HL-60 (cell line): ENCODE data around the gene MYH9.

Experiments
- DNase-seq, 2 experiments: peaks; one replicate each; pipeline ENCODE4 v3.0.0-alpha.2; 2010 to 2020; ENCODE audit warnings: low read depth in 1 of 2, low spot score in 1 of 2
- H3K27ac ChIP-seq: fragments of 250-450 bp; sonication (Bioruptor Pico); replicated peaks from 2 replicates; pipeline ENCODE4 v1.5.1; 2020; ENCODE audit warnings: mild to moderate bottlenecking, moderate library complexity
- H3K27me3 ChIP-seq: fragments of 250-450 bp; sonication (Bioruptor Pico); 2 replicates; pipeline ENCODE4 v1.5.1; 2021; ENCODE audit warnings: mild to moderate bottlenecking, moderate library complexity; ENCODE audit not compliant: insufficient read depth, poor library complexity, severe bottlenecking
- H3K4me3 ChIP-seq: replicated peaks from 2 replicates; pipeline ENCODE4 v1.5.1; 2011; ENCODE audit warnings: mild to moderate bottlenecking, control low read depth, low read length; ENCODE audit not compliant: insufficient read depth
- CTCF ChIP-seq: IDR thresholded peaks from one replicate; pipeline ENCODE4 v1.5.1; 2011; ENCODE audit warnings: low read length, control low read depth, inconsistent platforms; ENCODE audit not compliant: insufficient read depth
- GABPA ChIP-seq: IDR thresholded peaks from 2 replicates; pipeline ENCODE4 v1.6.1; 2012; ENCODE audit warnings: low read depth
- POLR2AphosphoS5 ChIP-seq: IDR thresholded peaks from 2 replicates; pipeline ENCODE4 v1.6.1; 2012; ENCODE audit warnings: low read depth
- REST ChIP-seq: IDR thresholded peaks from 2 replicates; pipeline ENCODE4 v1.6.1; 2012; ENCODE audit warnings: low read depth; ENCODE audit not compliant: insufficient replicate concordance
- SPI1 ChIP-seq: IDR thresholded peaks from 2 replicates; pipeline ENCODE4 v1.6.1; 2012; ENCODE audit warnings: low read depth, mild to moderate bottlenecking, borderline replicate concordance

Gene MYH9

DNA sequence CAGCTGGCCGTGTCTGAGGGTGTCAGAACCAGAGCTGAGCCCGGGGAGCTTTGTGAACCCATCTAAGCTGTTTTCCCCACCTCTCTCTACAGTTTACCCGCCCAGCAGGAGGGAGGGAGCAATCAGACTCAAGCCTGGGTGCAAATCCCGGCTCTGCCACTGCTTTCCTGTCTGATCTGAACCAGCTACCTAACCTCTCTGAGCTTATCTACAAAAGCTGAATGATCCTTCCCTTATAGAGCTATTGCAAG is 148.7 kb downstream of the MYH9 start:
- peak overlapping the region; percentile 49 for H3K27ac ChIP-seq
- peak overlapping the region; percentile 64 for H3K4me3 ChIP-seq
- DNase-seq: no peak
- no peaks in the 10 kb centered on the region for H3K27me3 ChIP-seq
- no peak for TF ChIP-seq POLR2AphosphoS5
- TF ChIP-seq CTCF: no peak

GRCh38 chr22:36238373-36239149 is 149.2 kb downstream of the MYH9 start:
- Histone ChIP-seq H3K27ac (peak overlapping the region; percentile 49), H3K27me3 (no peaks in the 10 kb centered on the region), H3K4me3 (peak overlapping the region; percentile 64)
- TF ChIP-seq SPI1 (no peak), POLR2AphosphoS5 (no peak), CTCF (no peak), GABPA (no peak), REST (no peak)
- DNase-seq: no peak

GRCh38 chr22:36237462-36238372 is 150.1 kb downstream of the MYH9 start:
- Histone ChIP-seq H3K4me3 (no peak overlapping the region), H3K27me3 (no peaks in the 10 kb centered on the region), H3K27ac (peak overlapping the region; percentile 16; the same call in 1 of the 2 replicates)
- no peak for TF ChIP-seq SPI1
- TF ChIP-seq CTCF: no peak
- TF ChIP-seq POLR2AphosphoS5: no peak
- TF ChIP-seq GABPA: no peak
- TF ChIP-seq REST: no peak
- DNase-seq: no peak
